ENCODE measurements around the gene CCL22. TPM values are rescaled to one million over a fixed set of nuclear protein-coding genes. Genes with fewer than 3 reads are reported as not detected.

CCL22 gene
- total and polyA plus RNA-seq, 12 donors, result 0.03 to 3.0 (median 0.25) TPM; not detected in 3

DNA sequence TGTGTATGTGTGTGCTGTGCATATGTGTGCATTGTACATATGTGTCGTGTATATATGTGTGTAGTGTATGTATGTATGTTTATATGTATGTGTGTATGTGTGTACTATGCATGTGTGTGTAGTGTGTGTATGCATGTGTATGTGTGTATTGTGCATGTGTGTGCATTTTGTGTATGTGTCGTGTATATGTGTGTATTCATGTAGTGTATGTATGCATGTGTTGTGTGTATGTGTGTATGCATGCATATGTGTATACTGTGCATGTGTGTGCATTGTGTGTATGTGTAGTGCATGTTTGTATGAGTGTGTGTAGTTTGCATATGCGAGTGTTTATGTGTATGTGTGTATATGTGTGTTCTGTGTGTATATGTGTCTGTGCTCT lies 30.5 kb downstream of the CCL22 start:
- Histone ChIP-seq H3K27ac (no peak overlapping the region), H3K4me3 (no peak overlapping the region), H3K4me1 (replicated peaks in 1 of 2) (peaks cover 0 to 3% of the 10 kb centered on the region in 2 donors), H3K36me3 (replicated peaks in 1 of 2) (no peaks in the 10 kb centered on the region), H3K9me3 (replicated peaks in 1 of 3) (no peaks in the 10 kb centered on the region), H3K27me3 (no peaks in the 10 kb centered on the region)
- WGBS, 4 donors, result 76 to 90% (median 84%) methylated on average over 3 of the region's 3 CpGs
- TF ChIP-seq, protein P1, sequence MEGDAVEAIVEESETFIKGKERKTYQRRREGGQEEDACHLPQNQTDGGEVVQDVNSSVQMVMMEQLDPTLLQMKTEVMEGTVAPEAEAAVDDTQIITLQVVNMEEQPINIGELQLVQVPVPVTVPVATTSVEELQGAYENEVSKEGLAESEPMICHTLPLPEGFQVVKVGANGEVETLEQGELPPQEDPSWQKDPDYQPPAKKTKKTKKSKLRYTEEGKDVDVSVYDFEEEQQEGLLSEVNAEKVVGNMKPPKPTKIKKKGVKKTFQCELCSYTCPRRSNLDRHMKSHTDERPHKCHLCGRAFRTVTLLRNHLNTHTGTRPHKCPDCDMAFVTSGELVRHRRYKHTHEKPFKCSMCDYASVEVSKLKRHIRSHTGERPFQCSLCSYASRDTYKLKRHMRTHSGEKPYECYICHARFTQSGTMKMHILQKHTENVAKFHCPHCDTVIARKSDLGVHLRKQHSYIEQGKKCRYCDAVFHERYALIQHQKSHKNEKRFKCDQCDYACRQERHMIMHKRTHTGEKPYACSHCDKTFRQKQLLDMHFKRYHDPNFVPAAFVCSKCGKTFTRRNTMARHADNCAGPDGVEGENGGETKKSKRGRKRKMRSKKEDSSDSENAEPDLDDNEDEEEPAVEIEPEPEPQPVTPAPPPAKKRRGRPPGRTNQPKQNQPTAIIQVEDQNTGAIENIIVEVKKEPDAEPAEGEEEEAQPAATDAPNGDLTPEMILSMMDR (IDR thresholded peaks at IDR 0.05), result no peak
- TF ChIP-seq POLR2A (IDR thresholded peaks at IDR 0.05), result no peak
- no peak for DNase-seq
- intact Hi-C loops (cut with DNase I), result no loop called here

DNA sequence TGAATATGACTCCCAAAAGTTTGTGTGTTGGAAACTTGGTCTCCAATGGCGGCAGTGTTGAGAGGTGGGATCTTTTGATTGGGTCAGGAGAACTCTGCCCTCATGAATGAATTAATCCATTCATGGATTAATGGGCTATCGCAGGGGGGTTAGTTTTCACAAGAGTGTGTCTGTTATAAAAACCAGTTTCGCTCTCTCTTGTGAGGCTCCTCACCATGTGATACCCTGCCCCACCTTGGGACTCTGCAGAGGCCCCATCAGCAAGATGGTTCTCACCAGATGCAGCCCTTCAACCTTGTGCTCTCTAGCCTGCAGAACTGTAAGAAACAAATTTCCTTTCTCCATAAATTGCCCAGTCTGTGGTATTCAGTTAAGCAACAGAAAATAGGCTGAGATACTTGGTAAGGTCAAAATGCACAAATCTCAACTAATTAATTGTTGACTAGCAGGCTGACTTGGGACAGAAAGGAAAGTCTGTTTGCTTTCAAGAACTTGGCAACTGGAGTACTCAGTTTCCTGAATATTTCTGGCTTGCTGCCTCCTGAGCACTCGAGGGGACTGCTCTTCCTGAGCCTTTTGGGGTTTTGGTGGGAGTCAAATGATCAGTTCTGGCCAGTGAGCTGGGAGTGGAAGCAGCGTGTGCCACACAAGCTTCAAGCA lies 32.2 kb downstream of the CCL22 start:
- no peaks in the 10 kb centered on the region for H3K9me3 ChIP-seq (replicated peaks in 1 of 3)

DNA sequence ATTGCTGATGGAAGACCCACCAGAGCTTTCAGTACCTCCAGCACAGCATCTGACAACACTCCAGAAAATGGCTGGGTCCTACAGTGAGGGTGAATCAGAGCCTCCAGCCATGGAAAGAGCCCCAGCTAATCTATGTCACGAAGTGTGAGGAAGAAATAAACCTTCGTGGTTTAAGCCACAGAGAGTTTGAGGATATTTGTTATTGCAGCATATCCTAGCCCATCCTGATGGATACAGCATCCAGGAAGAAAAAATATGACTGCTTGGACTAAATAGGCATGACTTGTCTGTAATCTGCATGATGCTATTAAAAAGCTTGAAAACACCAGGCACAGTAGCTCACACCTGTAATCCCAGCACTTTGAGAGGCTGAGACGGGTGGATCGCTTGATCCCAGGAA lies 32.7 kb downstream of the CCL22 start:
- 69 to 88% (median 79%) methylated on average over 4 of the region's 4 CpGs for WGBS, 4 donors
- Histone ChIP-seq H3K27ac (no peak overlapping the region), H3K4me3 (no peak overlapping the region), H3K27me3 (no peaks in the 10 kb centered on the region), H3K9me3 (replicated peaks in 1 of 3) (no peaks in the 10 kb centered on the region), H3K36me3 (replicated peaks in 1 of 2) (no peaks in the 10 kb centered on the region), H3K4me1 (replicated peaks in 1 of 2) (peaks cover 0 to 3% of the 10 kb centered on the region in 2 donors)
- intact Hi-C loops (cut with DNase I), result no loop called here
- DNase-seq, result no peak
- no peak for TF ChIP-seq POLR2A (IDR thresholded peaks at IDR 0.05)
- TF ChIP-seq, protein P1 (IDR thresholded peaks at IDR 0.05), result no peak

More for the DNA sequence above, 32.2 kb downstream of the CCL22 start:
- no peak overlapping the region for H3K27ac ChIP-seq
- H3K4me3 ChIP-seq, result no peak overlapping the region
- 59 to 74% (median 66%) methylated on average over 4 to 5 of the region's 5 CpGs for WGBS, 4 donors
- H3K27me3 ChIP-seq, result no peaks in the 10 kb centered on the region
- DNase-seq, result no peak
- TF ChIP-seq, protein P1 (IDR thresholded peaks at IDR 0.05), result no peak
- no peak for TF ChIP-seq POLR2A (IDR thresholded peaks at IDR 0.05)
- H3K36me3 ChIP-seq (replicated peaks in 1 of 2), result no peaks in the 10 kb centered on the region
- intact Hi-C loops (cut with DNase I), result no loop called here
- peaks cover 0 to 3% of the 10 kb centered on the region in 2 donors for H3K4me1 ChIP-seq (replicated peaks in 1 of 2)

DNA sequence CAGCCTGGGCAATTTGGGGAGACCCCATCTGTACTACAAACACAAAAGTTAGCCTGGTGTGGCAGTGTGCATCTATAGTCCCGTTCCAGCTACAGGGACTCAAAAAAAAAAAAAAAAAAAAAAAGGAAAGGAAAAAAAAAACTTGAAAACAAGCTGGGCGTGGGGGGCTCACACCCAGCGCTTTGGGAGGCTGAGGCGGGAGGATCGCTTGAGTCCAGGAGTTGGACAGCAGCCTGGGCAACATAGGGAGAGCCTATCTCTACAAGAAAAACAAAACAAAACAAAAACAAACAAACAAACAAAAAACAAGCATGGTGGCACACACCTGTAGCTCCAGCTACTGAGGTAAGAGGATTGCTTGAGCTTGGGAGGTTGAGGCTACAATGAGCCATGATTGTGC lies 33.1 kb downstream of the CCL22 start:
- Histone ChIP-seq H3K36me3 (replicated peaks in 1 of 2) (no peaks in the 10 kb centered on the region), H3K27ac (no peak overlapping the region), H3K9me3 (replicated peaks in 1 of 3) (no peaks in the 10 kb centered on the region), H3K4me1 (replicated peaks in 1 of 2) (peaks cover 0 to 1% of the 10 kb centered on the region in 2 donors), H3K4me3 (no peak overlapping the region), H3K27me3 (no peaks in the 10 kb centered on the region)
- WGBS, 4 donors, result 86 to 92% (median 91%) methylated on average over 5 of the region's 5 CpGs
- intact Hi-C loops (cut with DNase I), result no loop called here
- DNase-seq, result no peak
- no peak for TF ChIP-seq POLR2A (IDR thresholded peaks at IDR 0.05)
- TF ChIP-seq, protein P1 (IDR thresholded peaks at IDR 0.05), result no peak

Measured in adrenal gland (tissue), 12 donors.